Fibroblast of lung (primary cell): Measurements from ENCODE around the gene ZSCAN18. TPM values are rescaled to one million over a fixed set of nuclear protein-coding genes. Genes with fewer than 3 reads are reported as not detected.

Experiments used
- DNase-seq, 2 donors: peaks; one replicate each; pipeline versions ENCODE4 v3.0.0 to v3.0.0-alpha.2; 2010; ENCODE audit warnings: low read depth in 2 of 2
- H2AFZ ChIP-seq: 2 replicates; pipeline ENCODE4 v1.5.1; 2012; ENCODE audit warnings: low read length, control low read depth, inconsistent platforms
- H3K27ac ChIP-seq: 2 replicates; pipeline ENCODE4 v1.5.1; 2011; ENCODE audit warnings: low read length, control low read depth; ENCODE audit not compliant: insufficient read depth
- H3K27me3 ChIP-seq: 2 replicates; pipeline ENCODE4 v1.5.1; 2011; ENCODE audit warnings: mild to moderate bottlenecking, low read length; ENCODE audit not compliant: control insufficient read depth, insufficient read depth
- H3K36me3 ChIP-seq: 2 replicates; pipeline ENCODE4 v1.5.1; 2011; ENCODE audit warnings: low read length; ENCODE audit not compliant: control insufficient read depth, insufficient read depth
- H3K4me1 ChIP-seq: 2 replicates; pipeline ENCODE4 v1.5.1; 2011; ENCODE audit warnings: low read length; ENCODE audit not compliant: control insufficient read depth, insufficient read depth; ENCODE audit errors: extremely low read depth
- H3K4me2 ChIP-seq: 2 replicates; pipeline ENCODE4 v1.5.1; 2011; ENCODE audit warnings: low read length, control low read depth; ENCODE audit not compliant: insufficient read depth; ENCODE audit errors: extremely low read depth
- H3K4me3 ChIP-seq, 4 experiments: fragments of 200-600 bp in 1 of 4; sonication (generic) in 1 of 4; replicated peaks in 1 of 4; 2 replicates each; pipeline ENCODE4 v1.5.1; 2011 to 2016; ENCODE audit warnings: low read length in 4 of 4, low read depth in 3 of 4, mild to moderate bottlenecking in 3 of 4, control low read depth in 2 of 4, inconsistent platforms in 1 of 4, mixed read lengths in 1 of 4; ENCODE audit not compliant: insufficient read depth in 1 of 4; ENCODE audit errors: control extremely low read depth in 1 of 4
- H3K79me2 ChIP-seq: 2 replicates; pipeline ENCODE4 v1.5.1; 2012; ENCODE audit warnings: mild to moderate bottlenecking, low read length, inconsistent platforms; ENCODE audit not compliant: control insufficient read depth, insufficient read depth
- H3K9ac ChIP-seq: 2 replicates; pipeline ENCODE4 v1.5.1; 2011; ENCODE audit warnings: mild to moderate bottlenecking, low read length, control low read depth; ENCODE audit not compliant: insufficient read depth
- H3K9me3 ChIP-seq: 2 replicates; pipeline ENCODE4 v1.5.1; 2012; ENCODE audit warnings: low read depth, low read length; ENCODE audit not compliant: control insufficient read depth, insufficient read depth
- H4K20me1 ChIP-seq: 2 replicates; pipeline ENCODE4 v1.5.1; 2011; ENCODE audit warnings: low read length; ENCODE audit not compliant: control insufficient read depth, insufficient read depth; ENCODE audit errors: extremely low read depth
- CTCF ChIP-seq, 2 donors: IDR thresholded peaks in 1 of 2; conservative IDR thresholded peaks in 1 of 2; 1 replicate in 1 of 2; 2 replicates in 1 of 2; pipeline ENCODE4 v1.5.1; 2011 to 2012; ENCODE audit warnings: low read length in 2 of 2, control low read depth in 1 of 2, inconsistent platforms in 1 of 2, low read depth in 1 of 2, mild to moderate bottlenecking in 1 of 2
- EZH2 ChIP-seq: IDR thresholded peaks from 2 replicates; pipeline ENCODE4 v1.5.1; 2012; ENCODE audit warnings: low read length, control low read depth, mild to moderate bottlenecking; ENCODE audit errors: missing control alignments
- polyA plus RNA-seq, 2 donors: library from polyadenylated mRNA; depleted of rRNA in 1 of 2; stranded (reverse) in 1 of 2; unstranded in 1 of 2; fragments of >200 nt; gene quantifications; 2 replicates each; pipeline ENCODE4 v1.2.1, GENCODE V29; 2011 to 2012; ENCODE audit warnings: missing spikeins in 1 of 2
- total RNA-seq: library from RNA; depleted of rRNA; stranded (reverse); fragments of >200 nt; gene quantifications from 2 replicates; pipeline ENCODE4 v1.2.1, GENCODE V29; 2014

ZSCAN18 gene
- total and polyA plus RNA-seq, 2 donors (not counting 1 experiment from before 2014, with no cell fraction given) = 13.6 to 71.0 TPM

GRCh38 chr19:58123354-58123753, 25.3 kb upstream of the ZSCAN18 start:
- DNase-seq = no peak
- no peaks in the 10 kb centered on the region for H3K27me3 ChIP-seq
- H2AFZ ChIP-seq = no peak overlapping the region
- no peaks in the 10 kb centered on the region for H3K79me2 ChIP-seq
- no peaks in the 10 kb centered on the region for H3K36me3 ChIP-seq
- TF ChIP-seq EZH2 = no peak
- TF ChIP-seq CTCF (conservative IDR thresholded peaks at IDR 0.05 in 1 of 2, IDR thresholded peaks at IDR 0.05 in 1 of 2; ENCODE audit: low read depth in 1 of 2, low read length in 2 of 2) = no peak
- no peaks in the 10 kb centered on the region for H3K4me1 ChIP-seq
- no peak overlapping the region for H3K4me3 ChIP-seq
- H3K9me3 ChIP-seq = peaks cover 14% of the 10 kb centered on the region
- no peaks in the 10 kb centered on the region for H4K20me1 ChIP-seq
- H3K9ac ChIP-seq = no peak overlapping the region
- H3K4me2 ChIP-seq = no peak overlapping the region
- no peak overlapping the region for H3K27ac ChIP-seq

GRCh38 chr19:58118979-58119733, 21.1 kb upstream of the ZSCAN18 start:
- H3K4me2 ChIP-seq = no peak overlapping the region
- H2AFZ ChIP-seq = no peak overlapping the region
- no peak overlapping the region for H3K9ac ChIP-seq
- DNase-seq = no peak
- peaks cover 2% of the 10 kb centered on the region for H3K9me3 ChIP-seq
- H3K36me3 ChIP-seq = no peaks in the 10 kb centered on the region
- no peak overlapping the region for H3K4me3 ChIP-seq
- no peaks in the 10 kb centered on the region for H3K27me3 ChIP-seq
- H3K79me2 ChIP-seq = no peaks in the 10 kb centered on the region
- TF ChIP-seq CTCF (conservative IDR thresholded peaks at IDR 0.05 in 1 of 2, IDR thresholded peaks at IDR 0.05 in 1 of 2; ENCODE audit: low read depth in 1 of 2, low read length in 2 of 2) (no peak), EZH2 (no peak)
- no peak overlapping the region for H3K27ac ChIP-seq
- H4K20me1 ChIP-seq = no peaks in the 10 kb centered on the region
- H3K4me1 ChIP-seq = no peaks in the 10 kb centered on the region

GRCh38 chr19:58117841-58118575, 20.0 kb upstream of the ZSCAN18 start:
- no peaks in the 10 kb centered on the region for H3K4me1 ChIP-seq
- no peak overlapping the region for H3K9ac ChIP-seq
- H3K9me3 ChIP-seq = peaks cover 2% of the 10 kb centered on the region
- H3K36me3 ChIP-seq = no peaks in the 10 kb centered on the region
- no peak overlapping the region for H3K27ac ChIP-seq
- DNase-seq = peak in 1 of 2 donors; percentile 24
- no peaks in the 10 kb centered on the region for H3K79me2 ChIP-seq
- no peak overlapping the region for H2AFZ ChIP-seq
- H3K4me3 ChIP-seq = no peak overlapping the region
- H4K20me1 ChIP-seq = no peaks in the 10 kb centered on the region
- TF ChIP-seq CTCF (conservative IDR thresholded peaks at IDR 0.05 in 1 of 2, IDR thresholded peaks at IDR 0.05 in 1 of 2; ENCODE audit: low read depth in 1 of 2, low read length in 2 of 2) = no peak
- no peak for TF ChIP-seq EZH2
- H3K27me3 ChIP-seq = no peaks in the 10 kb centered on the region
- H3K4me2 ChIP-seq = no peak overlapping the region
